Trophoblast cell (in vitro differentiated cells and primary cell): ENCODE results near the gene RORC.

Experiments used
- DNase-seq, 2 donors: peaks; one replicate each; pipeline ENCODE4 v3.0.0-alpha.2; 2016
- H2AFZ ChIP-seq: 2 replicates; pipeline ENCODE4 v1.6.1; 2013; ENCODE audit warnings: low read length, moderate library complexity, mild to moderate bottlenecking; ENCODE audit not compliant: insufficient read depth, poor library complexity
- H2AK5ac ChIP-seq: 2 replicates; pipeline ENCODE4 v1.6.1; 2013; ENCODE audit warnings: mild to moderate bottlenecking, low read length
- H2BK120ac ChIP-seq: 2 replicates; pipeline ENCODE4 v1.6.1; 2013; ENCODE audit warnings: low read length, mild to moderate bottlenecking, moderate library complexity; ENCODE audit not compliant: insufficient read depth, poor library complexity
- H2BK12ac ChIP-seq: 2 replicates; pipeline ENCODE4 v1.6.1; 2013; ENCODE audit warnings: mild to moderate bottlenecking, low read length, moderate library complexity
- H2BK5ac ChIP-seq: 2 replicates; pipeline ENCODE4 v1.6.1; 2013; ENCODE audit warnings: low read length, low read depth, moderate library complexity, mild to moderate bottlenecking; ENCODE audit not compliant: poor library complexity
- H3K14ac ChIP-seq: 2 replicates; pipeline ENCODE4 v1.6.1; 2013; ENCODE audit warnings: mild to moderate bottlenecking, low read length
- H3K18ac ChIP-seq: 2 replicates; pipeline ENCODE4 v1.6.1; 2013; ENCODE audit warnings: mild to moderate bottlenecking, low read length
- H3K23ac ChIP-seq: 2 replicates; pipeline ENCODE4 v1.6.1; 2013; ENCODE audit warnings: low read length
- H3K27ac ChIP-seq: 2 replicates; pipeline ENCODE4 v1.5.1; 2013; ENCODE audit warnings: low read depth, mild to moderate bottlenecking, inconsistent platforms, low read length, moderate library complexity
- H3K27me3 ChIP-seq: 2 replicates; pipeline ENCODE4 v1.6.1; 2013; ENCODE audit warnings: inconsistent platforms, mild to moderate bottlenecking, low read length, moderate library complexity; ENCODE audit not compliant: insufficient read depth
- H3K36me3 ChIP-seq, 2 experiments: 1 replicate in 1 of 2; 2 replicates in 1 of 2; pipeline ENCODE4 v1.6.1; 2013; ENCODE audit warnings: low read length in 2 of 2, mild to moderate bottlenecking in 2 of 2, moderate library complexity in 1 of 2; ENCODE audit not compliant: insufficient read depth in 2 of 2, control insufficient read depth in 1 of 2
- H3K4ac ChIP-seq: 2 replicates; pipeline ENCODE4 v1.6.1; 2013; ENCODE audit warnings: low read depth, mild to moderate bottlenecking, low read length, moderate library complexity
- H3K4me1 ChIP-seq, 2 experiments: 1 replicate in 1 of 2; 2 replicates in 1 of 2; pipeline ENCODE4 v1.6.1; 2013; ENCODE audit warnings: low read length in 2 of 2, mild to moderate bottlenecking in 2 of 2, moderate library complexity in 1 of 2; ENCODE audit not compliant: insufficient read depth in 2 of 2, control insufficient read depth in 1 of 2
- H3K4me2 ChIP-seq: 2 replicates; pipeline ENCODE4 v1.6.1; 2013; ENCODE audit warnings: inconsistent platforms, mild to moderate bottlenecking, low read length, moderate library complexity
- H3K4me3 ChIP-seq: 2 replicates; pipeline ENCODE4 v1.5.1; 2013; ENCODE audit warnings: mild to moderate bottlenecking, low read depth, low read length, inconsistent platforms
- H3K79me1 ChIP-seq: one replicate; pipeline ENCODE4 v1.6.1; 2013; ENCODE audit warnings: low read length
- H3K79me2 ChIP-seq: 2 replicates; pipeline ENCODE4 v1.6.1; 2013; ENCODE audit warnings: low read length, mild to moderate bottlenecking; ENCODE audit not compliant: control insufficient read depth, insufficient read depth, poor library complexity
- H3K9ac ChIP-seq: 2 replicates; pipeline ENCODE4 v1.6.1; 2013; ENCODE audit warnings: mild to moderate bottlenecking, low read length
- H3K9me3 ChIP-seq: 2 replicates; pipeline ENCODE4 v1.6.1; 2013; ENCODE audit warnings: low read depth, mild to moderate bottlenecking, control low read depth, inconsistent platforms, low read length; ENCODE audit not compliant: insufficient read depth
- H4K12ac ChIP-seq: 2 replicates; pipeline ENCODE4 v1.6.1; 2013; ENCODE audit warnings: low read depth, mild to moderate bottlenecking, low read length, moderate library complexity
- H4K8ac ChIP-seq: 2 replicates; pipeline ENCODE4 v1.6.1; 2013; ENCODE audit warnings: low read depth, mild to moderate bottlenecking, low read length, moderate library complexity
- H4K91ac ChIP-seq: one replicate; pipeline ENCODE4 v1.6.1; 2013; ENCODE audit warnings: low read depth, mild to moderate bottlenecking, low read length, moderate library complexity
- WGBS: extraction: QIAGEN DNeasy Blood & Tissue Kit; methylation state at CpG from one replicate; pipeline ENCODE4 v1.1.7; 2013; ENCODE audit warnings: missing lambda C conversion rate; ENCODE audit not compliant: insufficient read length, insufficient coverage; ENCODE audit errors: extremely low coverage; 5-methylcytosine and 5-hydroxymethylcytosine counted together

RORC gene

GRCh38 chr1:151831256-151831591, 378 bp downstream of the RORC start:
- no peak overlapping the region for H2BK120ac ChIP-seq
- no peak overlapping the region for H3K23ac ChIP-seq
- H3K79me2 ChIP-seq: no peaks in the 10 kb centered on the region
- no peak overlapping the region for H2AK5ac ChIP-seq
- H4K91ac ChIP-seq: no peak overlapping the region
- H3K79me1 ChIP-seq: no peaks in the 10 kb centered on the region
- no peak overlapping the region for H3K4me2 ChIP-seq
- no peak overlapping the region for H3K14ac ChIP-seq
- H4K8ac ChIP-seq: no peak overlapping the region
- no peak overlapping the region for H3K4ac ChIP-seq
- no peak overlapping the region for H2BK5ac ChIP-seq
- no peak overlapping the region for H2BK12ac ChIP-seq
- no peak overlapping the region for H3K18ac ChIP-seq
- H3K9ac ChIP-seq: no peak overlapping the region
- DNase-seq: no peak
- no peak overlapping the region for H3K27ac ChIP-seq
- H3K4me3 ChIP-seq: no peak overlapping the region
- H3K4me1 ChIP-seq: no peaks in the 10 kb centered on the region
- H3K36me3 ChIP-seq: no peaks in the 10 kb centered on the region
- WGBS: no CpG with 5 or more reads among the region's 4 CpGs
- no peaks in the 10 kb centered on the region for H3K27me3 ChIP-seq
- H3K9me3 ChIP-seq: no peaks in the 10 kb centered on the region
- H2AFZ ChIP-seq: no peak overlapping the region
- no peak overlapping the region for H4K12ac ChIP-seq

GRCh38 chr1:151830055-151830454, 1.5 kb downstream of the RORC start:
- WGBS: no CpG with 5 or more reads among the region's 6 CpGs

GRCh38 chr1:151829352-151830046, 2.1 kb downstream of the RORC start:
- H3K18ac ChIP-seq: no peak overlapping the region
- no peak overlapping the region for H3K9ac ChIP-seq
- H2BK5ac ChIP-seq: no peak overlapping the region
- H3K4me1 ChIP-seq: no peaks in the 10 kb centered on the region
- no peak overlapping the region for H4K8ac ChIP-seq
- no peak overlapping the region for H3K4ac ChIP-seq
- H3K4me3 ChIP-seq: no peak overlapping the region
- no peak overlapping the region for H2BK120ac ChIP-seq
- no peak overlapping the region for H3K27ac ChIP-seq
- no peaks in the 10 kb centered on the region for H3K79me2 ChIP-seq
- no peak overlapping the region for H2AFZ ChIP-seq
- no peak overlapping the region for H3K4me2 ChIP-seq
- WGBS: no CpG with 5 or more reads among the region's 4 CpGs
- no peaks in the 10 kb centered on the region for H3K36me3 ChIP-seq
- no peak overlapping the region for H4K91ac ChIP-seq
- H2AK5ac ChIP-seq: no peak overlapping the region
- H3K79me1 ChIP-seq: no peaks in the 10 kb centered on the region
- no peak overlapping the region for H4K12ac ChIP-seq
- no peaks in the 10 kb centered on the region for H3K9me3 ChIP-seq
- H3K27me3 ChIP-seq: no peaks in the 10 kb centered on the region
- H3K14ac ChIP-seq: no peak overlapping the region
- no peak for DNase-seq
- H3K23ac ChIP-seq: no peak overlapping the region
- H2BK12ac ChIP-seq: no peak overlapping the region

More at GRCh38 chr1:151830055-151830454, 1.5 kb downstream of the RORC start:
- H3K79me1 ChIP-seq: no peaks in the 10 kb centered on the region
- H4K91ac ChIP-seq: no peak overlapping the region
- no peak overlapping the region for H2AK5ac ChIP-seq
- no peak overlapping the region for H3K23ac ChIP-seq
- H3K9me3 ChIP-seq: no peaks in the 10 kb centered on the region
- H2BK5ac ChIP-seq: no peak overlapping the region
- H3K4me1 ChIP-seq: no peaks in the 10 kb centered on the region
- DNase-seq: no peak
- no peak overlapping the region for H4K12ac ChIP-seq
- H3K9ac ChIP-seq: no peak overlapping the region
- H3K36me3 ChIP-seq: no peaks in the 10 kb centered on the region
- H3K4me2 ChIP-seq: no peak overlapping the region
- no peak overlapping the region for H3K4me3 ChIP-seq
- H3K14ac ChIP-seq: no peak overlapping the region
- no peak overlapping the region for H2AFZ ChIP-seq
- no peak overlapping the region for H4K8ac ChIP-seq
- no peak overlapping the region for H3K4ac ChIP-seq
- no peak overlapping the region for H2BK120ac ChIP-seq
- H3K27me3 ChIP-seq: no peaks in the 10 kb centered on the region
- no peaks in the 10 kb centered on the region for H3K79me2 ChIP-seq
- no peak overlapping the region for H3K18ac ChIP-seq
- no peak overlapping the region for H3K27ac ChIP-seq
- no peak overlapping the region for H2BK12ac ChIP-seq

- no CpG with 5 or more reads among the region's 12 CpGs for WGBS
- Histone ChIP-seq H3K4me2 (no peak overlapping the region), H3K4me1 (no peaks in the 10 kb centered on the region)
Observed at GRCh38 chr1:151828921-151829320, 2.7 kb downstream of the RORC start.

More at GRCh38 chr1:151828921-151829320, 2.7 kb downstream of the RORC start:
- no peaks in the 10 kb centered on the region for H3K36me3 ChIP-seq
- H3K79me2 ChIP-seq: no peaks in the 10 kb centered on the region
- no peaks in the 10 kb centered on the region for H3K9me3 ChIP-seq
- no peak overlapping the region for H2BK120ac ChIP-seq
- H2AK5ac ChIP-seq: no peak overlapping the region
- no peak overlapping the region for H3K4me3 ChIP-seq
- no peak overlapping the region for H3K4ac ChIP-seq
- no peak overlapping the region for H4K91ac ChIP-seq
- no peak overlapping the region for H3K14ac ChIP-seq
- H4K8ac ChIP-seq: no peak overlapping the region
- no peak overlapping the region for H3K23ac ChIP-seq
- H3K27ac ChIP-seq: no peak overlapping the region
- H3K79me1 ChIP-seq: no peaks in the 10 kb centered on the region
- H3K27me3 ChIP-seq: no peaks in the 10 kb centered on the region
- H4K12ac ChIP-seq: no peak overlapping the region
- H2AFZ ChIP-seq: no peak overlapping the region
- no peak overlapping the region for H3K18ac ChIP-seq
- no peak for DNase-seq
- H2BK12ac ChIP-seq: no peak overlapping the region
- H2BK5ac ChIP-seq: no peak overlapping the region
- no peak overlapping the region for H3K9ac ChIP-seq
